Peyer's patch (tissue), 4 donors: ENCODE data around the gene GPSM3. TPM values are rescaled to one million over a fixed set of nuclear protein-coding genes. Genes with fewer than 3 reads are reported as not detected.

Experiments used
- DNase-seq, 3 donors: peaks; one replicate each; pipeline ENCODE4 v3.0.0-alpha.2; 2017 to 2019
- H3K27ac ChIP-seq, 4 donors: fragments of 200-600 bp; sonication (generic); one replicate each; pipeline ENCODE4 v1.5.1; 2016 to 2019
- H3K27me3 ChIP-seq, 2 donors: fragments of 200-600 bp; sonication (generic); one replicate each; pipeline ENCODE4 v1.5.1; 2019
- H3K36me3 ChIP-seq, 3 donors: fragments of 200-600 bp; sonication (generic); one replicate each; pipeline ENCODE4 v1.5.1; 2016 to 2019
- H3K4me1 ChIP-seq, 4 donors: fragments of 200-600 bp; sonication (generic); one replicate each; pipeline ENCODE4 v1.5.1; 2016 to 2019
- H3K4me3 ChIP-seq, 4 donors: fragments of 200-600 bp; sonication (generic); 1 replicate in 3 of 4; 2 replicates in 1 of 4; pipeline ENCODE4 v1.5.1; 2016 to 2019; ENCODE audit warnings: mild to moderate bottlenecking in 1 of 4
- H3K9me3 ChIP-seq, 4 donors: fragments of 200-600 bp; sonication (generic); one replicate each; pipeline ENCODE4 v1.5.1; 2016 to 2019; ENCODE audit warnings: mild to moderate bottlenecking in 1 of 4
- POLR2A ChIP-seq, 2 donors: fragments of 450-650 bp; IDR thresholded peaks; one replicate each; pipeline ENCODE4 v1.5.1; 2017; ENCODE audit warnings: antibody characterized with exemption in 2 of 2, mild to moderate bottlenecking in 2 of 2, moderate library complexity in 2 of 2
- total RNA-seq, 4 donors: library from RNA; depleted of rRNA; stranded (reverse); fragments of >200 nt; gene quantifications; one replicate each; pipeline ENCODE4 v1.1.0, GENCODE V29; 2016
- TF ChIP-seq, protein P1 (sequence below), 6 experiments: fragments of 450-650 bp in 4 of 6; fragments of 200-600 bp in 2 of 6; sonication (generic) in 1 of 6; IDR thresholded peaks; one replicate each; pipeline ENCODE4 v1.5.1; 2017 to 2019; ENCODE audit warnings: antibody characterized with exemption in 6 of 6, mild to moderate bottlenecking in 3 of 6, moderate library complexity in 1 of 6

GPSM3 gene
- total RNA-seq, 4 donors from 2014 or later: 5.3 to 38.8 (median 10.3) TPM

DNA sequence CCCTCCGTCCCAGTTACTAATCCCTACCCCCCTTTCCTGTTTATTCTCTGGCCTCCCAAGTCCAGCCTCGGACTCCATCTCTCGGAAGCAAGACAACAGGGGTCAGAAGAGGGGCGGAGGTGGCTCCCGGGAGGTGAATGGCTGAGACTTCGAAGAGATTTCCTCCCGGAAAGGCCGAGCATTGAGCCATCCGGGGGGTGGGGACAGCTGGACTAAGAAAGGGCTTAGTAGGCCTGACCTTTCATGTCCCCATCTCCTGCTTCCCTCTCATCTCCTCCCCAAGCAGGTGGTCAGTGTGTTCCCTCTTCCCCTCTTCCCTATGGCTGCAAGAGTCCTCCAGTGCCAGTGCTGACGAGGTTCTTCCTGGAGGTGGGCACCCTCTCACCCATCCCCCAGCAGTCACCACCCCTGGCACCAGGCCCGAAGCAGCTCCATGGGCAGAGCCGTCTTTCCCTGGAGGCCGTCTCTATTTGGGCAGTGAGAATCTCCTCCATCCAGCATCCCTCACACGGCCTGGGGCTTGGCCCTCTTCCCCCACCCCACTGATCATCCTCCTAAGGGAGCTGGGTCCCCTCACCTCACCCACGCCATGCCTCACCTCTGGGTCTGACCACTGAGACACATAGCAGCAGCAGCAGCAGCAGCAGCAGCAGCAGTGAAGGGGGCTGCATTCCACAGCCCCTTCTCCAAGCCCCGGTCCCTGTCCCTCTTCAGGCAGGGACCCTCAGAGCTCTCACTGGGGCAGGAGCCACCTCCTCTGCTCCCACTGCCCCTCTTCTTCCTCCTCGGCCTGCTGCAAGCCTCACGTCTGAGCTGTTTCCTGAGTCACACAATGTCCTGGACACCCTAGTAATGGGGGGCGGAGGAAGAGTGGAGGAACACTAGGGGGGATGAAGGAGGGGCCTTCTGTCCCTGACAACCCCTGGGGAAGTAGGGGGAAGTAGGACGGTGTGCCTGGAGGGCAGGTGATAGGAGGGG is 31.1 kb upstream of the GPSM3 start, which contains the start of gene NOTCH4:
Gene NOTCH4, minus strand, starts transcription at position 810 of the 978 bp plus-strand sequence. Its CDS starts 139 bp downstream, at position 671.
- H3K27ac ChIP-seq: peak within 1 kb of the TSS; percentile 3 to 63 (median 22)

DNA sequence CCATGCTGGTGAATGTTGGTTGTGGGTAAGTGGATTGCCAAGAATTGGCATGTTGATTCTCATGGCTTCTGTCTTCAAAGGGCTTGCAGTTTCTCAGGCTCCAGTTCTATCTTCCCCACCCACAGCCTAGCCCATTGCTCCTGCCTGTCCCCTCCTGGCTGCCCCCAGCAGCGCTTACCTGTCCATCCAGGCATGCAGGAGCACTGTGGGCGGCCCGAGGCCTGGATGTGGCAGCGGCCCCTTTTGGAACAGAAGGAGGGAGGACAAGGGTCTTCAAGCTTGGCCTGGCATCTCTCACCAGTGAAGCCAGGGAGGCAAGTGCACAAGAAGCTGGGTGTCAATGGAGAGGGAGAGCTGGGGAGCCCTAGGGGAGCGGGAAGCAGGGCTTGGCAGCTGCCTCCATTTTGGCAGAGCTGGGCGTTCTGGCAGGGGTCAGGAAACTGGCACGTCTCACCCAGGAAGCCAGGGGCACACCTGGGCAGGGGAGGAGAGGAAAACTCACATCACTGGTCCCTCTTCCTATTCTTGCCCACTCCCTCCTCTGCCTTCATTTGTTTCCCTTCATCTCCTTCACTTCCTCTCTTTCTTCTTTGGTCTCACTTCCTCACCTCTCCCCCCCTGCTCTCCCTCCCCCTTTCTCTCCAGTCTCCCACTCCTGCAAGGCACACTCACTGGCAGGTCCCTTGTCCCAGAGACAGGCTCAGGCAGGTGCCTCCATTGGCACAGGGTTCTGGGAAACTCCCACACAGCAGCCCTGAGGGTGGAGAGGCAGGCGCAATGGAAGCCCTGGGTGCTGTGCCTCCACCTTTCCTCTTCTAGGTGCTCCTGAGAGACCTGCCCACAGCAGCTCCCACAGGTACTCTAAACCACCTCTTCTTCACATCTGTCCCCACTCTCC is 30.1 kb upstream of the GPSM3 start:
- Histone ChIP-seq H3K4me1 (peaks cover 0 to 7% (median 0%) of the 10 kb centered on the region in 4 donors), H3K36me3 (no peaks in the 10 kb centered on the region), H3K27ac (no peak overlapping the region), H3K27me3 (no peaks in the 10 kb centered on the region), H3K4me3 (no peak overlapping the region), H3K9me3 (no peaks in the 10 kb centered on the region)
- peak in 1 of 3 donors; percentile 37 for DNase-seq
- TF ChIP-seq, protein P1, sequence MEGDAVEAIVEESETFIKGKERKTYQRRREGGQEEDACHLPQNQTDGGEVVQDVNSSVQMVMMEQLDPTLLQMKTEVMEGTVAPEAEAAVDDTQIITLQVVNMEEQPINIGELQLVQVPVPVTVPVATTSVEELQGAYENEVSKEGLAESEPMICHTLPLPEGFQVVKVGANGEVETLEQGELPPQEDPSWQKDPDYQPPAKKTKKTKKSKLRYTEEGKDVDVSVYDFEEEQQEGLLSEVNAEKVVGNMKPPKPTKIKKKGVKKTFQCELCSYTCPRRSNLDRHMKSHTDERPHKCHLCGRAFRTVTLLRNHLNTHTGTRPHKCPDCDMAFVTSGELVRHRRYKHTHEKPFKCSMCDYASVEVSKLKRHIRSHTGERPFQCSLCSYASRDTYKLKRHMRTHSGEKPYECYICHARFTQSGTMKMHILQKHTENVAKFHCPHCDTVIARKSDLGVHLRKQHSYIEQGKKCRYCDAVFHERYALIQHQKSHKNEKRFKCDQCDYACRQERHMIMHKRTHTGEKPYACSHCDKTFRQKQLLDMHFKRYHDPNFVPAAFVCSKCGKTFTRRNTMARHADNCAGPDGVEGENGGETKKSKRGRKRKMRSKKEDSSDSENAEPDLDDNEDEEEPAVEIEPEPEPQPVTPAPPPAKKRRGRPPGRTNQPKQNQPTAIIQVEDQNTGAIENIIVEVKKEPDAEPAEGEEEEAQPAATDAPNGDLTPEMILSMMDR (IDR thresholded peaks at IDR 0.05): no peak
- TF ChIP-seq POLR2A (IDR thresholded peaks at IDR 0.05): no peak

More for the DNA sequence above, 31.1 kb upstream of the GPSM3 start, which contains the start of gene NOTCH4:
- Histone ChIP-seq H3K36me3 (no peaks in the 10 kb centered on the region), H3K4me1 (peaks cover 0 to 7% (median 0%) of the 10 kb centered on the region in 4 donors), H3K27me3 (no peaks in the 10 kb centered on the region), H3K9me3 (no peaks in the 10 kb centered on the region), H3K4me3 (peak within 1 kb of the TSS in 1 of 4 donors; percentile 3)
- no peak for TF ChIP-seq POLR2A (IDR thresholded peaks at IDR 0.05)
- TF ChIP-seq, protein P1 (IDR thresholded peaks at IDR 0.05): no peak
- DNase-seq: no peak

DNA sequence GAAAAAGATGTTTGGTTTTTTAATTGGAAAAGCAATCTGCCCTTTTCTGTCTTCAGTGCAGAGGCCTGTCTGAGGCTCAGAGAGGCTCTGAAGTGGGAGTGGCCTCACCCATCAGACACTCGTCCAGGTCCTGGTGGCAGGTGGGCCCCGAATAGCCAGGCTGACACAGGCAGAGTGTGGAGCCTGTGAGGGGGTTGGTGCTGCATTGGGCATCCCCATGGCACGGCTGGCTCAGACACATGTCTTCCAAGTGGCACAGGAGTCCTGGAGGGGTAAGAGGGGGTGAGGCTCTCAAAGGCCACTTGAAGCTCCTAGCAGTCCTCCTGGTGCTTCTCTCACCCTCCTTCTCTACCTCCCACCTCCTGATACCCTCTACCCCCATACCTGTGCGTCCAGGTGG is 27.6 kb upstream of the GPSM3 start:
- no peaks in the 10 kb centered on the region for H3K27me3 ChIP-seq
- no peak for DNase-seq
- H3K4me1 ChIP-seq: peaks cover 0 to 7% (median 0%) of the 10 kb centered on the region in 4 donors
- no peaks in the 10 kb centered on the region for H3K9me3 ChIP-seq
- no peak overlapping the region for H3K4me3 ChIP-seq
- H3K36me3 ChIP-seq: no peaks in the 10 kb centered on the region
- TF ChIP-seq, protein P1 (IDR thresholded peaks at IDR 0.05): no peak
- no peak for TF ChIP-seq POLR2A (IDR thresholded peaks at IDR 0.05)
- no peak overlapping the region for H3K27ac ChIP-seq

DNA sequence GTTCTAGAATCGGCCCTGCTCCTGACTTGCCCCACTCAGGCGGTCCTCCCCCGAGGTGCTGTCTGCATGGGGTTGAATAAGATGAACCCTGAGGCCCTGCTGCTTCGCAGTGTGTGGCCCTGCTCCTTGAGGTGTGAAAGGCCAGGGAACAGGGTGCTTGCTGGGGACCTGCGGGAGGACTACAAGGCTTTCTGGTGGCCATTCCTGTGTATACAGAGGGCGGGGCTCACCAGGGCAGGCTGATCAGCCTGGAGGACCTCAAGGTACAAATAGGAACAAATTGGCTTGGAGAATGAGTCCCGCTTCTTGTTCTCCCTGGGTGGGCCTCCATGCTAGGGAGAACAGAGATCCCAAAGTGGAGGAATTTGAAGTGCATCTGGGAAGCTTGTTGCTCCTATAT is 25.7 kb upstream of the GPSM3 start:
- Histone ChIP-seq H3K4me1 (peaks cover 0 to 7% (median 0%) of the 10 kb centered on the region in 4 donors), H3K9me3 (no peaks in the 10 kb centered on the region), H3K36me3 (no peaks in the 10 kb centered on the region), H3K4me3 (no peak overlapping the region), H3K27me3 (no peaks in the 10 kb centered on the region), H3K27ac (no peak overlapping the region)
- TF ChIP-seq, protein P1 (IDR thresholded peaks at IDR 0.05): no peak
- no peak for TF ChIP-seq POLR2A (IDR thresholded peaks at IDR 0.05)
- DNase-seq: no peak

DNA sequence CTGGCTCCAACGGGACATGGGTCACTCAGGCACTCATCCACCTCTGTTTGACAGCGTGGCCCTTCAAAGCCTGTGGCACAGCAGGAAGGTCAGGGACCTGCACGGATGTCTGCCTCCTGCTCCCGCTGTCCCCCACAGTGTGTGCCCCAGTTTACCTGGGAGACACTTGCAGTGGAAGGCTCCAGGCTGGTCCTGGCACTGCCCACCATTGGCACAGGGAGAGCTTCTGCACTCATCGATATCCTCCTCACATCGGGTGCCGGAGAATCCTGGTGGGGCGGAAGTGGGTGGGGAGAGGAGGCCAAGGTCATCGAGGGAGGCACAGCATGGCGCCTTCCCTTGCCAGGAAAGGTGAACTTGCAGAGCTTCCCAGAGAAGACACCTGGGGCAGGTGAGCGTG is 24.6 kb upstream of the GPSM3 start:
- H3K36me3 ChIP-seq: no peaks in the 10 kb centered on the region
- DNase-seq: no peak
- H3K4me3 ChIP-seq: no peak overlapping the region
- H3K27me3 ChIP-seq: no peaks in the 10 kb centered on the region
- no peak overlapping the region for H3K27ac ChIP-seq
- no peaks in the 10 kb centered on the region for H3K9me3 ChIP-seq
- H3K4me1 ChIP-seq: peaks cover 0 to 2% (median 0%) of the 10 kb centered on the region in 4 donors
- TF ChIP-seq, protein P1 (IDR thresholded peaks at IDR 0.05): no peak
- TF ChIP-seq POLR2A (IDR thresholded peaks at IDR 0.05): no peak
